ENCODE data around the gene BTBD16.
A peak's percentile ranks its signal among the peaks of the same experiment; 100 is the strongest.

The BTBD16 gene

GRCh38 chr10:122373108-122373507 is 102.0 kb downstream of the BTBD16 start:
- H3K36me3 Mint-ChIP-seq = no peaks in the 10 kb centered on the region
- H3K4me3 Mint-ChIP-seq = peak overlapping the region; percentile 93
- H3K4me1 Mint-ChIP-seq = peaks cover 40% of the 10 kb centered on the region
- H3K9me3 Mint-ChIP-seq = no peaks in the 10 kb centered on the region
- no peak overlapping the region for H3K27ac Mint-ChIP-seq
- no peaks in the 10 kb centered on the region for H3K27me3 Mint-ChIP-seq

DNA sequence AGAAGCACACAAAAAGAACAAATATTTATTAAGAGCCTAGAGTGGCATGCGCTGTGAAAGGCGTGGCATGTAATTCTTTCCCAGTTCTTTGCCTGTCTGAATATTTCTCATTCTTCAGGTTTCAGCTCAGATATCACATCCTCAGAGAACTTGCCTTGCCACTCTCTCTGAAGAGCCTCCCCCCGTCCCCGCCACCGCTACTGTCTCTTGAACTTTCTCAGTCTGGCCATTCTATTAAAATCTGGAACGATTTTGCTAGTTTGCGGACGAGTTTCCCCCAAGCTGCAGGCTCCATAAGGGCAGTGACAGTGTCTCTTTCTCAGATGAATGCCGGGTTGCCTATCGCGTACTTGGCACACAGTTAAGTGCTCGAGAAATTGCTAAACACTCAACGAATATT is 102.6 kb downstream of the BTBD16 start:
- Mint-ChIP-seq H3K4me3 (peak overlapping the region; percentile 93), H3K9me3 (no peaks in the 10 kb centered on the region), H3K27me3 (no peaks in the 10 kb centered on the region), H3K36me3 (no peaks in the 10 kb centered on the region), H3K27ac (peak overlapping the region; percentile 81), H3K4me1 (peaks cover 46% of the 10 kb centered on the region)

- no peaks in the 10 kb centered on the region for H3K9me3 Mint-ChIP-seq
- H3K27me3 Mint-ChIP-seq = no peaks in the 10 kb centered on the region
- no peaks in the 10 kb centered on the region for H3K36me3 Mint-ChIP-seq
- peak within 1 kb of the TSS; percentile 99 for H3K27ac Mint-ChIP-seq
- H3K4me3 Mint-ChIP-seq = peak within 1 kb of the TSS; percentile 95
- H3K4me1 Mint-ChIP-seq = peaks cover 52% of the 10 kb centered on the region
Measured at GRCh38 chr10:122374237-122374858, 103.3 kb downstream of the BTBD16 start, which contains the start of gene PLEKHA1. Gene PLEKHA1, plus strand, starts transcription at chr10:122374708. Its CDS starts 18,493 bp downstream, at chr10:122393201.

GRCh38 chr10:122374859-122375678 is 104.0 kb downstream of the BTBD16 start:
- Mint-ChIP-seq H3K9me3 (no peaks in the 10 kb centered on the region), H3K27me3 (no peaks in the 10 kb centered on the region), H3K27ac (peak overlapping the region; percentile 99), H3K4me1 (peaks cover 60% of the 10 kb centered on the region), H3K36me3 (no peaks in the 10 kb centered on the region), H3K4me3 (peak overlapping the region; percentile 95)

DNA sequence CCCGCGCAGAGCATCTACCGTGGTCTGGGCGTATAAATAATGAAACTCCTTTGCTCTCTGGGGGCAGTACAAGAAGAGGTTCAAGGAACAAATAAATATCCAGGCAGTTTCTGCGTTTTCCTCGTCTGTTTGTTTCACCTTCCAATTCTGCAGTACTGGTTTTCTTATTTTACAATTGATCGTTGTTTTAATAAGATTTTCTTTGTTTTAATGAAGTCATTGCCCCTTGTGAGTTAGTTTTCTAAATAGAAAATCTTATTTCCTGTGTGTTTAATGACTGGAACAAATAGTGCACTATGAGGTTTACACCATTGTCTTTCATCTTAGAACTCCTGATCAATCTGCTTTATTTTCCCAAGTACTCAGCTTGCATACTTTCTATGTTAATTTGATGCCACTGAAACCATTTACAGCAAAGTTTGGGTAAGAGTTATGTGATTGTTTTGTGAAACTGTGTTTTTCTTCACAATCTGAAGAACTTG is 104.6 kb downstream of the BTBD16 start:
- Mint-ChIP-seq H3K4me3 (peak overlapping the region; percentile 95), H3K27ac (peak overlapping the region; percentile 99), H3K27me3 (no peaks in the 10 kb centered on the region), H3K36me3 (peaks cover 1% of the 10 kb centered on the region), H3K9me3 (no peaks in the 10 kb centered on the region), H3K4me1 (peaks cover 66% of the 10 kb centered on the region)

DNA sequence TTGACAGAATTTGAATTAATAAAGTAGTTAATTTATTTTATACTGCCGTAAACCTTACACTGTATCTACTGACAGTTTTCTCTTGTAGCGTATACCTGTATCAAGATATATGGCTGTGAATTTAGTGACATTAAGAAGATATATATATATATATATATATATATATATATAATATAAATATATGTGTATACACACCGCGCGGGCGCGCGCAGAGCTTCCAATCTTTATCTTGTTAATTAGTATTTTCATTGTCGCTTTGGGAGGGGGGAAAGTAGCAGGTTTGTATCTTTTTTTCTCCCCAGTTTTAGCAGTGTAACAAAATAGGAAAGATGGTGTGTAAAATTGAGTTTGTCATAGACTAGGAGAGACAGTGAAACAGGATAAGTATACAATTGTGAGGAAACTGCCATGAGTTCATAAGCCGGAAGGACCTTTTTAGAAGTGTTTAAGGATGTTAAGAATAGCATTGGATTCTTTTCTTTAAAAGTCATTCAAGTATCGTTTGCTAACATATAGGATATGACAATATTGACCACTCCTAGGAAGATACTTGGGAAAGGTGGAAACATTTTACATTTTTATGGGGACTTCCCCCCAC is 105.4 kb downstream of the BTBD16 start:
- peaks cover 1% of the 10 kb centered on the region for H3K36me3 Mint-ChIP-seq
- H3K27me3 Mint-ChIP-seq = no peaks in the 10 kb centered on the region
- peaks cover 73% of the 10 kb centered on the region for H3K4me1 Mint-ChIP-seq
- peak overlapping the region; percentile 48 for H3K4me3 Mint-ChIP-seq
- H3K9me3 Mint-ChIP-seq = no peaks in the 10 kb centered on the region
- H3K27ac Mint-ChIP-seq = no peak overlapping the region

DNA sequence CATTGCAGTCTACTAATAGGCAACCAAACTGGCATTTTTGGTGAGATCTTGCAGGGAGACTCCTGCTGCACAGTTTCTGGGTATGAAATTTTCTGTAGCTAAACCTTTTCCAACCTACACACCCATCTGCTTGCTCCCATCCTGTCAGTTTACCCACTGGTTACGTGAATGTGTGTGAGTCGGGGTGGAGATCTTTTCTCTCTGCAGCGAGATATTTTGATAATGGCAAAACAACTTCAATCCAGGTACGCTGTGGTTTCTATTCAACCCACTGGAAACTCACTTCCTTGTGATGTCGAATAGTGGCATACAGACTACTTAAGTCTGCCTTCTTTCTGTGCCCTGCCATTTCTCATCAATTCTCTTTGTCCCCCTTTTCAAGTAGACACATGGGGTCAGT is 107.9 kb downstream of the BTBD16 start:
- Mint-ChIP-seq H3K4me1 (peaks cover 82% of the 10 kb centered on the region), H3K4me3 (peak overlapping the region; percentile 54), H3K9me3 (no peaks in the 10 kb centered on the region), H3K27ac (peak overlapping the region; percentile 38), H3K27me3 (no peaks in the 10 kb centered on the region), H3K36me3 (peaks cover 4% of the 10 kb centered on the region)

- Mint-ChIP-seq H3K4me1 (peaks cover 80% of the 10 kb centered on the region), H3K27me3 (no peaks in the 10 kb centered on the region), H3K4me3 (peak overlapping the region; percentile 54), H3K27ac (no peak overlapping the region), H3K9me3 (no peaks in the 10 kb centered on the region), H3K36me3 (peaks cover 4% of the 10 kb centered on the region)
Measured at GRCh38 chr10:122379537-122379936, 108.4 kb downstream of the BTBD16 start.

- peaks cover 4% of the 10 kb centered on the region for H3K36me3 Mint-ChIP-seq
- peaks cover 80% of the 10 kb centered on the region for H3K4me1 Mint-ChIP-seq
- H3K4me3 Mint-ChIP-seq = no peak overlapping the region
- no peaks in the 10 kb centered on the region for H3K9me3 Mint-ChIP-seq
- H3K27me3 Mint-ChIP-seq = no peaks in the 10 kb centered on the region
- no peak overlapping the region for H3K27ac Mint-ChIP-seq
Measured at GRCh38 chr10:122380703-122381102, 109.6 kb downstream of the BTBD16 start.

DNA sequence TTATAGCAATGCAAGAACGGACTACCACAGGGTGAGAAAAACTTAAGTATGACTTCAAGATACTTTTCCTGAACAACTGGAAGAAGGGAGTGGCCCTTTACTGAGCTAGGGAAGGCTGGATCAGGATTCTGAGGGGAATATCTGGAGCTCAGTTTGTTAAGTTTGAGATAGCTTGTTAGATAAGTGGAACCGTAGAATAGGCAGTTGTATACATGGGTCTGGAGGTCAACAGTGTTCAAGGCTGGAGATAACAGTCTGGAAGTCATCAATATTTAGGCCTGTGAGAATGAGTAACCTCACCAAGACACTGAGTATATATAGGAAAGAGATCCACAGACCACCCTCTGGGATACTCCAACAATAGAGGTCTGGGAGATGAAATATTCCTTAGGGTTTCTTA is 110.6 kb downstream of the BTBD16 start:
- Mint-ChIP-seq H3K27me3 (no peaks in the 10 kb centered on the region), H3K4me1 (peaks cover 82% of the 10 kb centered on the region), H3K27ac (no peak overlapping the region), H3K4me3 (no peak overlapping the region), H3K36me3 (peaks cover 4% of the 10 kb centered on the region), H3K9me3 (no peaks in the 10 kb centered on the region)

DNA sequence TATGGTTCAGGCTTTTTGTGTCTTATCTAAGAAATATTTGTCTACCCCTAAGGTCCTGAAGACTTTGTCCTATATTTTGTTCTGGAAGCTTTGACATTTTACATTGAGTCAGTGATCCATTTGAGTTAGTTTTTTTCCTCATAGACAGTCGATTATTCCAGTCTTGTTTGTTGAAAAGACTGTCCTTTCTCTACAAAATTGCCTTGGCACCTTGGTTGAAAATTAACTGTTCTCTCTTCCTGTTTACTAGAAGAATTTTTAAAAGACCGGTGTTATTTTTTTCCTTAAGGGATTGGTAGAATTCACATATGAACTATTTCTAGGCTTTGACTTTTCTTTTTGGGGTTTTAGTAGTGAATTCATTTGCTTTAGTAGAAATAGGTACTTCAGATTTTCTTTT is 115.4 kb downstream of the BTBD16 start:
- H3K9me3 Mint-ChIP-seq = no peaks in the 10 kb centered on the region
- no peak overlapping the region for H3K4me3 Mint-ChIP-seq
- H3K27ac Mint-ChIP-seq = no peak overlapping the region
- H3K4me1 Mint-ChIP-seq = peaks cover 75% of the 10 kb centered on the region
- no peaks in the 10 kb centered on the region for H3K27me3 Mint-ChIP-seq
- H3K36me3 Mint-ChIP-seq = peaks cover 13% of the 10 kb centered on the region

DNA sequence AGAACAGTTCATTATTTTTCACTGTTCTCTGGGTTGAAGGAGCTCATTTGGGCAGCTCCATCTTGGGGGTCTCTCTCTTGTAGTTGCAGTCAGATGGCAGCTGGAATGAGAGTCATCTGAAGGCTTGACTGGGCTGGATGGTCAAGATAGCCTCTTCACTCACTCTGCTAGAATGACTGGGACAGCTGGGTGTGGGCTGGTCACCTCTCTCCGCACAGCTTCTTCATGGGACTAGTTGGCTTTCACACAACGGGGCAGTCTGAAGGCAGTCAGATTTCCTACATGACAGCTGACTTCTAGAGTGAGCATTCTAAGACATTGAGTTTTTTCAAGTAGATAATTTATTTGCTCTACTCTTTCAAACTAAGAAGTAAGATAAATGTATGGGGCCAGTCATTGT is 116.5 kb downstream of the BTBD16 start:
- no peak overlapping the region for H3K4me3 Mint-ChIP-seq
- peaks cover 13% of the 10 kb centered on the region for H3K36me3 Mint-ChIP-seq
- H3K9me3 Mint-ChIP-seq = no peaks in the 10 kb centered on the region
- peaks cover 71% of the 10 kb centered on the region for H3K4me1 Mint-ChIP-seq
- H3K27me3 Mint-ChIP-seq = no peaks in the 10 kb centered on the region
- H3K27ac Mint-ChIP-seq = no peak overlapping the region
